Measurements from ENCODE around the gene PMVK. TPM values are rescaled to one million over a fixed set of nuclear protein-coding genes. Genes with fewer than 3 reads are reported as not detected.
A peak's percentile ranks its signal among the peaks of the same experiment; 100 is the strongest.

The PMVK gene
- total and polyA plus RNA-seq, 2 of the 8 experiments (the other 6 are each of a cell fraction or from before 2014, with no cell fraction given): 23.8 to 26.5 TPM

- no peaks in the 10 kb centered on the region for H3K79me1 ChIP-seq (ENCODE audit: low read depth, low read length)
- POLR2A ChIA-PET (ENCODE audit: partially characterized antibody): interaction anchor here (1.1 to 1.3 kb wide), 2 partner anchors 13 to 58 kb away, joined by 3 to 4 read pairs; partner anchors contain the start of gene PMVK
- H3K9ac ChIP-seq (replicated peaks in 1 of 4; ENCODE audit: extremely low read depth in 1 of 4, low read depth in 3 of 4, low read length in 3 of 4): no peak overlapping the region
- H3K4me3 ChIP-seq (ENCODE audit: extremely low read depth in 1 of 4, insufficient read depth in 2 of 4, low read depth in 3 of 4, low read length in 4 of 4): peak overlapping the region in 2 of 4 experiments; percentile 10 to 27; a peak in 2 of 8 replicates
- FAIRE-seq (peak; percentile 58), DNase-seq (ENCODE audit: low read depth in 1 of 2, low spot score in 2 of 2) (peak; percentile 51 to 93)
- H3K4me2 ChIP-seq (ENCODE audit: insufficient read depth in 1 of 2, low read depth in 2 of 2, low read length in 2 of 2): peak overlapping the region in 1 of 2 experiments; percentile 60; a peak in 3 of 4 replicates
- H3K36me3 ChIP-seq (ENCODE audit: control insufficient read depth in 2 of 4, insufficient read depth in 4 of 4, low read length in 3 of 4): no peaks in the 10 kb centered on the region
- no peak overlapping the region for H3K56ac ChIP-seq (replicated peaks; ENCODE audit: insufficient read length, low read depth, low read length)
- no peak overlapping the region for H4K5ac ChIP-seq (ENCODE audit: insufficient read length, low read depth, low read length)
- no peak overlapping the region for H4K91ac ChIP-seq (replicated peaks; ENCODE audit: insufficient read length, low read length)
- no peak overlapping the region for H3K23ac ChIP-seq (ENCODE audit: insufficient read length)
- H2BK5ac ChIP-seq (ENCODE audit: low read depth, low read length): no peak overlapping the region
- peaks cover 2% of the 10 kb centered on the region; the same call in 1 of the 2 replicates for H3K23me2 ChIP-seq (ENCODE audit: low read depth, low read length)
- no peak overlapping the region for H2BK120ac ChIP-seq (replicated peaks; ENCODE audit: low read depth, low read length)
- WGBS, 2 experiments (ENCODE audit: extremely low coverage in 1 of 2, insufficient coverage in 1 of 2, insufficient read length in 1 of 2, insufficient replicate concordance in 2 of 2, low coverage in 1 of 2, low lambda C conversion rate in 2 of 2, missing lambda C conversion rate in 1 of 2): 30% methylated on average over 20 of the region's 20 CpGs; no CpG with 5 or more reads in 1 of the 2 experiments
- H4K20me1 ChIP-seq (replicated peaks in 1 of 2; ENCODE audit: control insufficient read depth in 1 of 2, insufficient read depth in 2 of 2, low read length in 2 of 2): no peaks in the 10 kb centered on the region
- H3K27me3 ChIP-seq (replicated peaks in 1 of 4; ENCODE audit: control insufficient read depth in 3 of 4, extremely low read depth in 1 of 4, insufficient read depth in 3 of 4, low read length in 3 of 4): no peaks in the 10 kb centered on the region
- H3K27ac ChIP-seq (ENCODE audit: low read depth, low read length): no peak overlapping the region
- H2BK12ac ChIP-seq (ENCODE audit: low read depth, low read length): no peak overlapping the region; the same call in 1 of the 2 replicates
- H2BK15ac ChIP-seq (ENCODE audit: low read length): no peak overlapping the region
- H3K9me3 ChIP-seq (ENCODE audit: insufficient read depth in 2 of 2, low read depth in 1 of 2, low read length in 1 of 2): no peaks in the 10 kb centered on the region
- H2AFZ ChIP-seq (ENCODE audit: low read length): peak overlapping the region; percentile 90; the same call in 1 of the 2 replicates
- peaks cover 0 to 6% (median 0%) of the 10 kb centered on the region in 4 experiments; a peak in 1 of 7 replicates for H3K4me1 ChIP-seq (replicated peaks in 1 of 4; ENCODE audit: control insufficient read depth in 3 of 4, insufficient read depth in 4 of 4, low read length in 3 of 4)
- H3K4ac ChIP-seq (replicated peaks; ENCODE audit: insufficient read length, low read depth, low read length): no peak overlapping the region
- H4K8ac ChIP-seq (ENCODE audit: extremely low read depth, insufficient read depth, low read length): no peak overlapping the region; the same call in 1 of the 2 replicates
- no peak overlapping the region for H3K18ac ChIP-seq (ENCODE audit: extremely low read depth, low read length)
- no peak overlapping the region for H3K14ac ChIP-seq (ENCODE audit: insufficient read length)
- CTCF ChIA-PET (ENCODE audit: partially characterized antibody): interaction anchor here (0.6 to 4.6 kb wide), 62 partner anchors 8 to 444 kb away, joined by 3 to 39 read pairs (median 4); partner anchors contain the start of genes KCNN3 and PMVK
- H2AK5ac ChIP-seq (ENCODE audit: low read depth, low read length): no peak overlapping the region
- no peaks in the 10 kb centered on the region for H3K79me2 ChIP-seq (ENCODE audit: control insufficient read depth in 1 of 2, insufficient read depth in 2 of 2, low read length in 2 of 2)
- no peak overlapping the region for H2BK20ac ChIP-seq (ENCODE audit: low read length)
- peak; percentile 31; the same call in 1 of the 2 replicates for TF ChIP-seq YY1 (IDR thresholded peaks at IDR 0.05; ENCODE audit: low read depth, low read length)
- TF ChIP-seq JUN (IDR thresholded peaks at IDR 0.05; ENCODE audit: low read depth, low read length): 0 out of 2 replicates have a peak, but pooled peaks have one; percentile 29
- no peak for TF ChIP-seq CHD1 (IDR thresholded peaks at IDR 0.05; ENCODE audit: low read depth, low read length)
- 0 out of 2 replicates have a peak, but pooled peaks have one; percentile 4 for TF ChIP-seq TEAD4 (IDR thresholded peaks at IDR 0.05; ENCODE audit: low read depth, low read length)
- 0 out of 2 replicates have a peak, but pooled peaks have one; percentile 19 for TF ChIP-seq TAF1 (IDR thresholded peaks at IDR 0.05; ENCODE audit: low read depth, low read length)
- peak in 1 of 2 experiments; percentile 72; a peak in 1 of 4 replicates for TF ChIP-seq SIN3A (conservative IDR thresholded peaks at IDR 0.05 in 1 of 2, IDR thresholded peaks at IDR 0.05 in 1 of 2; ENCODE audit: low read depth in 1 of 2, low read length in 2 of 2)
- peak; percentile 95 to 97 (median 96) for TF ChIP-seq CTCF (IDR thresholded peaks at IDR 0.05; ENCODE audit: control extremely low read depth in 1 of 3, insufficient read depth in 1 of 3, low read depth in 1 of 3, low read length in 3 of 3)
- peak; percentile 23; the same call in 1 of the 2 replicates for TF ChIP-seq TBP (IDR thresholded peaks at IDR 0.05; ENCODE audit: low read depth, low read length)
Observed at GRCh38 chr1:154878371-154879037, 58.0 kb downstream of the PMVK start.

Measured in H1 (cell line).